ENCODE results near the gene HTT.

The HTT gene

GRCh38 chr4:3177426-3177825, 102.9 kb downstream of the HTT start:
- no peak overlapping the region for H3K4me3 ChIP-seq (ENCODE audit: low read depth, low read length)
- H3K36me3 ChIP-seq: peaks cover 25% of the 10 kb centered on the region
- no peaks in the 10 kb centered on the region for H3K27me3 ChIP-seq
- no peaks in the 10 kb centered on the region for H3K9me3 ChIP-seq
- no peak for TF ChIP-seq CTCF (IDR thresholded peaks at IDR 0.05; ENCODE audit: low read depth, low read length)
- peaks cover 8% of the 10 kb centered on the region for H3K4me1 ChIP-seq
- no peak for DNase-seq

- Histone ChIP-seq H3K36me3 (peaks cover 23% of the 10 kb centered on the region), H3K27me3 (no peaks in the 10 kb centered on the region), H3K4me3 (ENCODE audit: low read depth, low read length) (no peak overlapping the region), H3K9me3 (no peaks in the 10 kb centered on the region), H3K4me1 (peaks cover 8% of the 10 kb centered on the region)
- DNase-seq: no peak
- TF ChIP-seq CTCF (IDR thresholded peaks at IDR 0.05; ENCODE audit: low read depth, low read length): no peak
Measured at GRCh38 chr4:3177905-3178304, 103.4 kb downstream of the HTT start.

- Histone ChIP-seq H3K36me3 (peaks cover 18% of the 10 kb centered on the region), H3K27me3 (no peaks in the 10 kb centered on the region), H3K9me3 (no peaks in the 10 kb centered on the region), H3K4me1 (peaks cover 8% of the 10 kb centered on the region), H3K4me3 (ENCODE audit: low read depth, low read length) (no peak overlapping the region)
- DNase-seq: no peak
- TF ChIP-seq CTCF (IDR thresholded peaks at IDR 0.05; ENCODE audit: low read depth, low read length): no peak
Measured at GRCh38 chr4:3178351-3178750, 103.9 kb downstream of the HTT start.

- no peaks in the 10 kb centered on the region for H3K27me3 ChIP-seq
- H3K36me3 ChIP-seq: peaks cover 18% of the 10 kb centered on the region
- TF ChIP-seq CTCF (IDR thresholded peaks at IDR 0.05; ENCODE audit: low read depth, low read length): no peak
- DNase-seq: no peak
- H3K4me3 ChIP-seq (ENCODE audit: low read depth, low read length): no peak overlapping the region
- H3K9me3 ChIP-seq: no peaks in the 10 kb centered on the region
- peaks cover 8% of the 10 kb centered on the region for H3K4me1 ChIP-seq
Measured at GRCh38 chr4:3179126-3179706, 104.7 kb downstream of the HTT start.

- no peaks in the 10 kb centered on the region for H3K27me3 ChIP-seq
- peaks cover 15% of the 10 kb centered on the region for H3K36me3 ChIP-seq
- TF ChIP-seq CTCF (IDR thresholded peaks at IDR 0.05; ENCODE audit: low read depth, low read length): no peak
Measured at GRCh38 chr4:3183008-3183407, 108.5 kb downstream of the HTT start.

GRCh38 chr4:3184725-3185124, 110.2 kb downstream of the HTT start:
- no peak for DNase-seq
- H3K36me3 ChIP-seq: peaks cover 27% of the 10 kb centered on the region
- H3K4me1 ChIP-seq: no peaks in the 10 kb centered on the region
- H3K9me3 ChIP-seq: no peaks in the 10 kb centered on the region
- no peak for TF ChIP-seq CTCF (IDR thresholded peaks at IDR 0.05; ENCODE audit: low read depth, low read length)
- H3K4me3 ChIP-seq (ENCODE audit: low read depth, low read length): no peak overlapping the region
- H3K27me3 ChIP-seq: no peaks in the 10 kb centered on the region

More at GRCh38 chr4:3183008-3183407, 108.5 kb downstream of the HTT start:
- no peaks in the 10 kb centered on the region for H3K9me3 ChIP-seq
- no peaks in the 10 kb centered on the region for H3K4me1 ChIP-seq
- DNase-seq: no peak
- no peak overlapping the region for H3K4me3 ChIP-seq (ENCODE audit: low read depth, low read length)
